ENCODE results near the gene TBX20.

DNA sequence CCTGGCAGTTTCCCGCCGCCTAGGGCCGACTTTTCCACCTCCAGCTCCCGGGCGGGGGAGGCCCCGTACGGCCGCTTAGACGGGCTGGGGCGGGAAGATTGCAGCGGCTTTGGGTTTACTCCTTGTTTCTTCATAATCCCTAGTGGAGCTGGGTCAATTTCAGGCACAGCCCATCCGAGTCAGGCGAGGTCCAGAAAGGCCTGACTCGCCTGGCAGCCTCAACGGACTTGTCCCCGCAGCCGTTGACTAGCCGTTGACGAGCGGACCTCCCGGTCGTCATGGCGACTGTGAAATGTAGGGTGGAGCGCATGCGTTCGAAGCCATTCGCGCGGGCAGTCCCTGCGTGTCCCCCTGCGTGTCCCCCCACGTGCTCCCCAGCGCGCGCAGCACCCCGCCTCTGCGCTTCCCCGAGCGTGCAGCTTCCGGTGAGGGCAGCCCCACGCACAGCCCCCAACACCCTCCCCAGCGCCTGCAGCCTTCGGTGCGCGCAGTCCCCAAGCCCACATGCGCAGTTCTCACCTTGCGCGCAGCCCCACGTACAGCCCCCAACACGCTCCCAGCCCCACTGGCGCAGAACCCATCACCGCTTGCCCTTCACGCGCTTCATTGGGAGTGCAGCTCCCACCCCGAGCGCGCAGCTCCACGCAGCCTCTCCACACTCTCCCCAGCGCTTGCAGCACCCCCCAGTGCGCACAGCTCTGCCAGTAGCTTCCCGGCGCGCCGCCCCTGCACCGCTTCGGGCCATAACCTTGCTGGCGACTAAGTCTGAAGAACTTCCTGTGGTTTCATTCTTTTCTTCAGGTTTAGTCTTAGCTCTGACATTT lies 67.8 kb downstream of the TBX20 start:
- TF ChIP-seq, protein P1, sequence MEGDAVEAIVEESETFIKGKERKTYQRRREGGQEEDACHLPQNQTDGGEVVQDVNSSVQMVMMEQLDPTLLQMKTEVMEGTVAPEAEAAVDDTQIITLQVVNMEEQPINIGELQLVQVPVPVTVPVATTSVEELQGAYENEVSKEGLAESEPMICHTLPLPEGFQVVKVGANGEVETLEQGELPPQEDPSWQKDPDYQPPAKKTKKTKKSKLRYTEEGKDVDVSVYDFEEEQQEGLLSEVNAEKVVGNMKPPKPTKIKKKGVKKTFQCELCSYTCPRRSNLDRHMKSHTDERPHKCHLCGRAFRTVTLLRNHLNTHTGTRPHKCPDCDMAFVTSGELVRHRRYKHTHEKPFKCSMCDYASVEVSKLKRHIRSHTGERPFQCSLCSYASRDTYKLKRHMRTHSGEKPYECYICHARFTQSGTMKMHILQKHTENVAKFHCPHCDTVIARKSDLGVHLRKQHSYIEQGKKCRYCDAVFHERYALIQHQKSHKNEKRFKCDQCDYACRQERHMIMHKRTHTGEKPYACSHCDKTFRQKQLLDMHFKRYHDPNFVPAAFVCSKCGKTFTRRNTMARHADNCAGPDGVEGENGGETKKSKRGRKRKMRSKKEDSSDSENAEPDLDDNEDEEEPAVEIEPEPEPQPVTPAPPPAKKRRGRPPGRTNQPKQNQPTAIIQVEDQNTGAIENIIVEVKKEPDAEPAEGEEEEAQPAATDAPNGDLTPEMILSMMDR (IDR thresholded peaks at IDR 0.05) = no peak
- no peak for TF ChIP-seq POLR2A (IDR thresholded peaks at IDR 0.05)
